Erythroblast (primary cell): ENCODE results near the gene DOCK8.

ENCODE experiments used
- GATA1 ChIP-seq: IDR thresholded peaks from 2 replicates; pipeline ENCODE4 v1.6.1; 2011; ENCODE audit warnings: low read depth, mild to moderate bottlenecking, control low read depth, low read length, moderate library complexity
- POLR2A ChIP-seq: IDR thresholded peaks from 2 replicates; pipeline ENCODE4 v1.6.1; 2011; ENCODE audit warnings: mild to moderate bottlenecking, low read length

DNA sequence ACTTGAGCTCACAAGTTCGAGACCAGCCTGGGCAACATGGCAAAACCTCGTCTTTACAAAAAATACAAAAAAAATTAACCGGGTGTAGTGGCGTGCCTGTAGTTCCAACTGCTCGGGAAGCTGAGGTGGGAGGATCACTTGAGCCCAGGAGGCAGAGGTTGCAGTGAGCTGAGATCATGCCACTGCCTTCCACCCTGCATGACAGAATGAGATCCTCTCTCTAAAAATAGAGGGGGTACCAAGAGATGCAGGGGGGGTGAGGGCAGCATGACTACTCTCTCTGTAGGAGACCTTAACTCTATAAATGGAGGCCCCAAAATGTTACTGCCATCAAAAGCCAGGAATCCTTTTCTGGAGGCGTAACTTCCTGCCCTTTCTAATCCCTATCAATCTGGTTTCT is 243.9 kb downstream of the DOCK8 start:
- TF ChIP-seq POLR2A (no peak), GATA1 (no peak)
